HEK293T (cell line): Measurements from ENCODE around the gene EFHC1.

Source experiments
- NFRKB ChIP-seq: fragments of 450-650 bp; IDR thresholded peaks from 2 replicates; pipeline ENCODE4 v1.6.1; 2016; ENCODE audit warnings: mild to moderate bottlenecking, moderate library complexity
- SP1 ChIP-seq: fragments of 450-650 bp; IDR thresholded peaks from 2 replicates; pipeline ENCODE4 v1.6.1; 2017

DNA sequence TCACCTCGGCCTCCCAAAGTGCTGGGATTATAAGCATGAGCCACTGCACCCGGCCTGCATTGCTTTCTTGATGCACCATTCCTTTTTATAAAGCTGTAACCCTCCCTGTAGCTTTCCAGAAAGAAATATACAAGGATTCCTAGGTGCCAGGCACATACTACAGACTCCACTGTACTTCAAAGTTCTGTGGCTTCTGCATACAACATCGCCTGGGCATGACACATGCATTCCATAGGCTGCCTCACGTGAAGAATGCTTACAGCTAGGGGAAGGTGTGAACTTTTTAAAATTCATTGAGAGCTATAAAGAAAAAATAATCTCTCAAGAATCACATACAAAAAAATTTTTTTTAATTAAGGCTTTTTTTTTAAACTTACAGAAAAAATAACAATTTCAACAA lies 106.5 kb downstream of the EFHC1 start:
- no peak for TF ChIP-seq NFRKB
- no peak for TF ChIP-seq SP1
